ENCODE measurements around the gene GALNT7. TPM values are rescaled to one million over a fixed set of nuclear protein-coding genes. Genes with fewer than 3 reads are reported as not detected.
A peak's percentile ranks its signal among the peaks of the same experiment; 100 is the strongest.

Gene GALNT7
- total RNA-seq, 1 donor from 2014 or later: 7.2 TPM

DNA sequence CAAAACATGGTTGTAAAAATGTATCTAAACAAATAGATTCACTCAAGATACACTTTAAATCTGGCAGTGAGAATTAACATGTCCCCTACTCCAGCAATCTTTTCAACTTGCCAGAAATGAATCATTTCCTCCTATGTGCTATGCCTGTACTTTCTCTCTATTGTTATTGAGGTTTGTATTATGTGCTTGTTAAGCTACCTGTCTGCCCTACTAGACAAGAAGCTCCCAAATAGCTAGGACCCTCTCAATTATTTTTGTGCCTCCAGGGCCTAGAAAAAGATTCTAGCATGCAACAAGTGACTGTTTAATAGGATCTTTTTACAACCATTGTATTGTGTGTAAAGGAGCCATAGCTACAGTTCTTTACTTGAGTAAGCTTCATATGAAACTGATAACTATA lies 198.7 kb downstream of the GALNT7 start:
- no peak for DNase-seq (ENCODE audit: low spot score)

DNA sequence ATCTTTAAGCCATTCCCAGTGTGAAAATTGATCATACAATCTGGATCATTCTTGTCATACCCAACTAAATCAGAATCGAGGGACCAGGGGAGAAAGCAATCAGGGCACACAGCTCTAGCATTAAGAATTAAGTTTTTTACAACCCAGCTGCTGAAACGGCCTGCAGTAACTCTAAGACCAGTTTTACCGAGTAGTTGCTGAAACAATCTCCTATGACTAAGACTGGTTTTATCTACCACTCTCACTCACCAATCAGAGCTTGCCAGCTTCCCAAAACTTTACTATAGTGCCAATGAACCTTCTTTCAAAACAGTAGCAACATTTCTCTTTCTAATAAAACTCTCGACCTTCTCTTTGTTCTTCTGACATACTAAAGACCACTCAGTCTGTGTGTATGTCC lies 199.3 kb downstream of the GALNT7 start:
- intact Hi-C loops (cut with DNase I): no loop called here
- DNase-seq (ENCODE audit: low spot score): no peak

More for the DNA sequence above, 198.7 kb downstream of the GALNT7 start:
- intact Hi-C loops (cut with DNase I): no loop called here

DNA sequence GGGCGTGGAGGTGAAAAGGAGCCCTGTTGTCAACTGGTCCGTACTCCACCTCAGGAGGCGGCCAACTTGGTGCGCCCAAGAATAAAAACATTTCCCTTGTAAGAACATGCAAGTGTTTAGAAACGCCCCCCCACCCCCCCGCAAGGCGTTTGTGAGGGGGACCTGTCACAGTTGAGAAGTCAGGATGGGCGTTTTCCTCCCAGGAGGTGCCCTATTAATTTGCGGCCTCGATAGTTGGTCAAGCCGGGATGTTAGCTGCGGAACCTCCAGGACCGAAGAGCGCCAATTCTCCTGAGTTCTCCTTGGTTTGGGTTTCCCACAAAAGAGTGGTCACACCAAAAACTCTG lies 201.5 kb downstream of the GALNT7 start:
- DNase-seq (ENCODE audit: low spot score): peak; percentile 83
- intact Hi-C loops (cut with DNase I): loop anchor here (1.0 to 2.0 kb wide), 2 partner anchors 36 to 201 kb away; partner anchors contain the start of genes GALNT7 and HMGB2

DNA sequence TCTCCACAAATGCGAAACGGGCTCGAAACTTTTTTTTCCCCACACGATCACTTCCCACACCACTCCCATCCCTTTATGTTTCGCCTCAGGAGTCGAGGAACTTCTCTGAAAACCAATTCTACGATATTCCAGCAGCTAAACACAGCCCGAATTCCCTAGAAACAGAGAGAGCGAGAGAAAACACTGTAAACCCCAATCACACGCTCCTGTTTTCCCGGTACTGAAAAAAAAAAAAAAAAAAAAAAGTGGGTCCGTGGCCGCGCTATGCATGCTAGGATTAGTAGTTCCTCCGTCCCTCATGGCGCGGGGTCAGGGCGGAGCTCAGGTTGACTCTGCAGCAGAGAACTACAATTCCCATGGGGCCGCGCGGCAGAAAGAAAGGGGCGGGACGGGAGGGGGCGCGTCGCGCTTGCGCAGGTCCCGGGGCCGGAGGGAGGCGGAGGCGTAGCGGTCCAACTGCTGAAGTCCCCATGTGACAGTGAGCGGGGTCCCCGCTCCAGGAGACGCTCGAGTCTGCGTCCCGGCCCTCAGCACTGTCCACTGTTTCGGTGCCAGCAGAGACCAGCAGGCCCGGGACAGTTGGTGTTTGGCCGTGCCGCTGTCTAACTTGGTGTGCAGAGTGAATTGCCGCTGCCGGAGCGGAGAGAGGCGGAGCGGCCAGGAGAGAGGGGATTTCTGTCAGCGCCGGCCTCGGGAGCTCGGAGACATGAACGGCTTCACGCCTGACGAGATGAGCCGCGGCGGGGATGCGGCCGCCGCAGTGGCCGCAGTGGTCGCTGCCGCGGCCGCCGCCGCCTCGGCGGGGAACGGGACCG lies 202.1 kb downstream of the GALNT7 start, which contains the start of gene SAP30:
Gene SAP30 (plus strand): TSS at position 478 of the 815 bp plus-strand sequence. CDS start 229 bp downstream, at position 707.
- DNase-seq (ENCODE audit: low spot score): peak; percentile 99
- intact Hi-C loops (cut with DNase I): loop anchor here (1.0 to 2.0 kb wide), 2 partner anchors 36 to 202 kb away; partner anchors contain the start of genes GALNT7 and HMGB2

DNA sequence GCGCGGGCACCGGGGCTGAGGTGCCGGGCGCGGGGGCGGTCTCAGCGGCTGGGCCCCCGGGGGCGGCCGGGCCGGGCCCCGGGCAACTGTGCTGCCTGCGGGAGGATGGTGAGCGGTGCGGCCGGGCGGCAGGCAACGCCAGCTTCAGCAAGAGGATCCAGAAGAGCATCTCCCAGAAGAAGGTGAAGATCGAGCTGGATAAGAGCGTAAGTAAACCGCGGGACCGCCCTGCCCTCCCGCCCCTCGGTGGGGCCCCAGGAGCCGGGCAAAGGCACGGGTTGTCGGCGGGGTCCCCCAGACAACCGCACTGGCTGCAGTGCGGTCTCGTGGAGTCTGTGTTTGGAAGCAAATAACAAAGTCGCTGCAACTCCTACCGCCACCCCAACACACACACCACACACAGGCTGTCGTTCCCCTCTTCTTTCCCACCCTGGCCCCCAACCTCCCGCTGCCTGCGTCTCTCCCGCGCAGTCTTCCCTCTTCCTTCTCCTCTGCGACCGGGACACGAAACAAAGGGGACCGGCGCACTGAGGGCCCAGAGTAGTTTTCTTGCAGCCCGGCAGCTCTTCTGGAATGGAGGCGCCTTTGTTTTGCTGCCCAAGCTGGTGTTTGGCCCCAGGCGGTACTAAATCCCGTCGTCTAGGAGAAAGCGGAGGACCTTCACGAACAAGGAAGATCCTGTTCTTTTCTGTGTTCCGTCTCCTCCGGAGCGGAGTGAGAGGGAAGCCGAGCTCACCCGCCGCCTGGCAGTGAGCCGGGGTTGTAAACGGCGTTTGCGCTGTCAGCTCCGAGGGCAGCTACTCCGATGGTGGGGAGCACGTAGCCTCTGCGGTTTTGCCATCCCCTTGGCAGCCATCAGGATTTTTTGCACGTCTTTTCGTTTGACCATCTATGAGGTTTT lies 202.9 kb downstream of the GALNT7 start:
- peak; percentile 87 for DNase-seq (ENCODE audit: low spot score)
- intact Hi-C loops (cut with DNase I): loop anchor here (2.0 kb wide), 1 partner anchor 203 kb away; the partner anchor contains the start of gene GALNT7

Small RNA genes within 50 kb of the gene (microRNA-seq; reads per million reads assigned to microRNA genes)
- gene MIR548T: not detected

Other genes with a start within 250 kb of the GALNT7 start
- 41.8 TPM for gene HMGB2, start 165.5 kb downstream of the GALNT7 start, total RNA-seq
- 20.1 TPM for gene SAP30, start 202.1 kb downstream of the GALNT7 start, total RNA-seq
- gene SCRG1, start 230.3 kb downstream of the GALNT7 start, total RNA-seq: 1.1 TPM

Measured in cardiac septum (tissue), 1 donor.